GM18499 (cell line): ENCODE measurements around the gene ZNF561.
"Not testable (repeated sequence)": the region's sequence is repeated elsewhere in the genome, so short reads cannot be mapped to it uniquely, and the experiment has no call there.

Experiments
- ATAC-seq: cut with Tn5 transposase; IDR thresholded peaks from one replicate; pipeline ENCODE4 v1.9.1; 2021; ENCODE audit warnings: moderate number of reproducible peaks; ENCODE audit not compliant: insufficient read depth, unreplicated experiment

The ZNF561 gene

GRCh38 chr19:9582081-9582725, 38.8 kb downstream of the ZNF561 start:
- not testable (repeated sequence) for ATAC-seq

GRCh38 chr19:9580728-9581127, 40.3 kb downstream of the ZNF561 start:
- ATAC-seq = no peak

- ATAC-seq = no peak
Measured at GRCh38 chr19:9570255-9570654, 50.8 kb downstream of the ZNF561 start.

- no peak for ATAC-seq
Measured at GRCh38 chr19:9566729-9567128, 54.3 kb downstream of the ZNF561 start.

- ATAC-seq = no peak
Measured at GRCh38 chr19:9565900-9566705, 54.9 kb downstream of the ZNF561 start.
